Calu3 (cell line): ENCODE data around the gene MOV10L1. TPM values are rescaled to one million over a fixed set of nuclear protein-coding genes. Genes with fewer than 3 reads are reported as not detected.

ENCODE experiments used
- BruUV-seq: library from RNA; stranded (reverse); fragments of 400-500 nt; replicated peaks from 2 replicates; lab custom pipeline; 2021; lab: Mats Ljungman, UMichigan
- CTCF ChIA-PET: fragments of 300-600 bp; sonication (Branson Sonifier 250); formaldehyde crosslinking; loops from one replicate; lab custom pipeline; 2022; ENCODE audit warnings: antibody characterized with exemption; lab: Charles Lee
- DNase-seq: peaks from one replicate; pipeline ENCODE4 v3.0.0; 2022
- H3K27ac Mint-ChIP-seq: one replicate; pipeline ENCODE4 v1.8.0; 2022; ENCODE audit warnings: mixed read lengths; ENCODE audit not compliant: unreplicated experiment
- H3K27me3 Mint-ChIP-seq: one replicate; pipeline ENCODE4 v1.8.0; 2022; ENCODE audit warnings: mixed read lengths; ENCODE audit not compliant: unreplicated experiment
- H3K36me3 Mint-ChIP-seq: one replicate; pipeline ENCODE4 v1.8.0; 2022; ENCODE audit warnings: mild to moderate bottlenecking, moderate library complexity, mixed read lengths; ENCODE audit not compliant: insufficient read depth, unreplicated experiment
- H3K4me1 Mint-ChIP-seq: one replicate; pipeline ENCODE4 v1.8.0; 2022; ENCODE audit warnings: mild to moderate bottlenecking, low read depth, mixed read lengths; ENCODE audit not compliant: unreplicated experiment
- H3K4me3 Mint-ChIP-seq: one replicate; pipeline ENCODE4 v1.8.0; 2022; ENCODE audit warnings: mild to moderate bottlenecking, low read depth, moderate library complexity, mixed read lengths; ENCODE audit not compliant: unreplicated experiment
- H3K9me3 Mint-ChIP-seq: one replicate; pipeline ENCODE4 v1.8.0; 2022; ENCODE audit warnings: low read depth, mixed read lengths; ENCODE audit not compliant: unreplicated experiment
- CTCF ChIP-seq: fragments of 200-600 bp; IDR thresholded peaks from one replicate; pipeline ENCODE4 v1.8.0; 2022; ENCODE audit warnings: antibody characterized with exemption; ENCODE audit not compliant: unreplicated experiment
- intact Hi-C: fragments of 100-400 bp; cut with micrococcal nuclease; formaldehyde crosslinking; loops from one replicate; pipeline ENCODE4 v1.10.0; 2022; ENCODE audit not compliant: unreplicated experiment
- total RNA-seq: library from RNA; stranded (reverse); gene quantifications from 2 replicates; pipeline ENCODE4 v1.2.3, GENCODE V29; 2022

Gene MOV10L1
- total RNA-seq, 1 experiment from 2014 or later, result not detected

GRCh38 chr22:50045211-50046018 is 44.4 kb upstream of the MOV10L1 start:
- Mint-ChIP-seq H3K9me3 (peaks cover 7% of the 10 kb centered on the region), H3K27ac (no peak overlapping the region), H3K27me3 (peaks cover 76% of the 10 kb centered on the region), H3K36me3 (peaks cover 5% of the 10 kb centered on the region), H3K4me1 (no peaks in the 10 kb centered on the region), H3K4me3 (no peak overlapping the region)
- intact Hi-C loops, result no loop called here
- no TSS peak for BruUV-seq
- CTCF ChIA-PET, result no interaction called here
- TF ChIP-seq CTCF, result no peak
- DNase-seq, result no peak

GRCh38 chr22:50046019-50046415 is 43.8 kb upstream of the MOV10L1 start:
- H3K9me3 Mint-ChIP-seq, result peaks cover 7% of the 10 kb centered on the region
- intact Hi-C loops, result no loop called here
- CTCF ChIA-PET, result no interaction called here
- H3K4me3 Mint-ChIP-seq, result no peak overlapping the region
- BruUV-seq, result no TSS peak
- no peak for DNase-seq
- H3K27me3 Mint-ChIP-seq, result peaks cover 78% of the 10 kb centered on the region
- H3K27ac Mint-ChIP-seq, result no peak overlapping the region
- H3K4me1 Mint-ChIP-seq, result no peaks in the 10 kb centered on the region
- peaks cover 5% of the 10 kb centered on the region for H3K36me3 Mint-ChIP-seq
- no peak for TF ChIP-seq CTCF

GRCh38 chr22:50046481-50047245 is 43.1 kb upstream of the MOV10L1 start:
- BruUV-seq, result no TSS peak
- TF ChIP-seq CTCF, result no peak
- H3K36me3 Mint-ChIP-seq, result peaks cover 5% of the 10 kb centered on the region
- no peak overlapping the region for H3K27ac Mint-ChIP-seq
- no peak overlapping the region for H3K4me3 Mint-ChIP-seq
- CTCF ChIA-PET, result no interaction called here
- H3K9me3 Mint-ChIP-seq, result peaks cover 7% of the 10 kb centered on the region
- intact Hi-C loops, result no loop called here
- no peak for DNase-seq
- H3K27me3 Mint-ChIP-seq, result peaks cover 78% of the 10 kb centered on the region
- H3K4me1 Mint-ChIP-seq, result no peaks in the 10 kb centered on the region

GRCh38 chr22:50047346-50047745 is 42.5 kb upstream of the MOV10L1 start:
- Mint-ChIP-seq H3K36me3 (peaks cover 5% of the 10 kb centered on the region), H3K9me3 (peaks cover 7% of the 10 kb centered on the region), H3K4me1 (no peaks in the 10 kb centered on the region), H3K27ac (no peak overlapping the region), H3K27me3 (peaks cover 78% of the 10 kb centered on the region), H3K4me3 (no peak overlapping the region)
- DNase-seq, result no peak
- no peak for TF ChIP-seq CTCF
- no TSS peak for BruUV-seq
- intact Hi-C loops, result no loop called here
- CTCF ChIA-PET, result no interaction called here
